Measurements from ENCODE around the gene LRP1. TPM values are rescaled to one million over a fixed set of nuclear protein-coding genes. Genes with fewer than 3 reads are reported as not detected.

Gene LRP1
- total RNA-seq, 6 experiments from 2014 or later = 187 to 332 (median 201) TPM

- no peak overlapping the region for H3K27ac Mint-ChIP-seq
- peaks cover 32% of the 10 kb centered on the region for H3K36me3 Mint-ChIP-seq (ENCODE audit: low read depth)
- H3K27me3 Mint-ChIP-seq (ENCODE audit: insufficient read depth) = peaks cover 18% of the 10 kb centered on the region
- no peaks in the 10 kb centered on the region for H3K4me1 Mint-ChIP-seq (ENCODE audit: low read depth)
- H3K9me3 Mint-ChIP-seq = no peaks in the 10 kb centered on the region
- DNase-seq = no peak
- TF ChIP-seq CTCF (IDR thresholded peaks at IDR 0.05) = no peak
- no peak overlapping the region for H3K4me3 Mint-ChIP-seq
These were observed 64.6 kb downstream of the LRP1 start for GRCh38 chr12:57192920-57193319.

GRCh38 chr12:57193706-57194245 is 65.5 kb downstream of the LRP1 start:
- Mint-ChIP-seq H3K27me3 (ENCODE audit: insufficient read depth) (peaks cover 18% of the 10 kb centered on the region), H3K4me1 (ENCODE audit: low read depth) (no peaks in the 10 kb centered on the region), H3K4me3 (no peak overlapping the region), H3K27ac (no peak overlapping the region), H3K36me3 (ENCODE audit: low read depth) (peaks cover 32% of the 10 kb centered on the region), H3K9me3 (no peaks in the 10 kb centered on the region)
- TF ChIP-seq CTCF (IDR thresholded peaks at IDR 0.05) = no peak
- no peak for DNase-seq

- Mint-ChIP-seq H3K27me3 (ENCODE audit: insufficient read depth) (peaks cover 15% of the 10 kb centered on the region), H3K9me3 (no peaks in the 10 kb centered on the region), H3K27ac (no peak overlapping the region), H3K4me3 (no peak overlapping the region), H3K36me3 (ENCODE audit: low read depth) (peaks cover 29% of the 10 kb centered on the region), H3K4me1 (ENCODE audit: low read depth) (no peaks in the 10 kb centered on the region)
- no peak for TF ChIP-seq CTCF (IDR thresholded peaks at IDR 0.05)
- DNase-seq = no peak
These were observed 66.0 kb downstream of the LRP1 start for GRCh38 chr12:57194253-57194652.

- Mint-ChIP-seq H3K36me3 (ENCODE audit: low read depth) (peaks cover 27% of the 10 kb centered on the region), H3K4me1 (ENCODE audit: low read depth) (no peaks in the 10 kb centered on the region), H3K27me3 (ENCODE audit: insufficient read depth) (peaks cover 19% of the 10 kb centered on the region), H3K27ac (no peak overlapping the region), H3K4me3 (no peak overlapping the region; the same call in 1 of the 2 replicates), H3K9me3 (no peaks in the 10 kb centered on the region)
- DNase-seq = no peak
- TF ChIP-seq CTCF (IDR thresholded peaks at IDR 0.05) = no peak
These were observed 66.9 kb downstream of the LRP1 start for GRCh38 chr12:57195186-57195585.

- TF ChIP-seq CTCF (IDR thresholded peaks at IDR 0.05) = no peak
- H3K9me3 Mint-ChIP-seq = no peaks in the 10 kb centered on the region
- no peak for DNase-seq
- no peaks in the 10 kb centered on the region for H3K4me1 Mint-ChIP-seq (ENCODE audit: low read depth)
- no peak overlapping the region for H3K4me3 Mint-ChIP-seq
- H3K27me3 Mint-ChIP-seq (ENCODE audit: insufficient read depth) = peaks cover 19% of the 10 kb centered on the region
- H3K27ac Mint-ChIP-seq = no peak overlapping the region; the same call in 1 of the 2 replicates
- H3K36me3 Mint-ChIP-seq (ENCODE audit: low read depth) = peaks cover 27% of the 10 kb centered on the region
These were observed 67.5 kb downstream of the LRP1 start for GRCh38 chr12:57195611-57196371.

Data from HFFc6 (cell line).